ENCODE measurements around the gene SYT8. TPM values are rescaled to one million over a fixed set of nuclear protein-coding genes. Genes with fewer than 3 reads are reported as not detected.
"Not testable (repeated sequence)": the region's sequence is repeated elsewhere in the genome, so short reads cannot be mapped to it uniquely, and the experiment has no call there.

Gene SYT8
- total and polyA plus RNA-seq, 10 donors, result 0.83 TPM; not detected in 9

DNA sequence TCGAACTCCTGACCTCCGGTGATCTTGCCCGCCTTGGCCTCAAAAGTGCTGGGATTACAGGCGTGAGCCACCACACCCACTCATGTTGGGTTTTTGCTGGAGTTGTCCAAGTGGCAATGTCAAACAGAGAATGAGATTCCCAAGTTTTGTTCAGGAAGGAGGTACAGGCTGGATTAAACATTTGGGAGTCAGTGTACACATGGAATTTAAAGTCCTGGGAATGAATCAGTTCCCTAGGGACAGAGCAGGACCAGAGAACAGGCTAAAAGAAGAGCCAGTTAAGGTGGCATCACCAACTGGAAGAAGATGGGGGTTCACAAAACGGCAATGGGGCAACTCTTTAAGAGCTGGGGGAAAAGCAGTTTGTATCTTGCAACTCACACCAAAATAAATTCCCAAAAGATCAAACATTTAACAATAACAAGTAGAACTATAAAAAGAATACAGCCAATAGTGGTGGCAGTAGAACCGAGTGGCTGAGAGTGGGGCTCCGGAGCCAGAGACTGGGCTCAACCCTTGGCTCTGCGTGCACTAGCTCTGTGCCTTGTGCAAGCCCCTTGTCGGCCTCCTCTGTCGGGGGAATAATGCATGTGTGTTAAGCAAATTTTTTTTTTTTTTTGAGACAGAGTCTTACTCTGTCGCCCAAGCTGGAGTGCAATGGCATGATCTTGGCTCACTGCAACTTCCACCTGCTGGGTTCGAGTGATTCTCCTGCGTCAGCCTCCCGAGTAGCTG, 37.2 kb upstream of the SYT8 start:
- H3K36me3 ChIP-seq, result no peaks in the 10 kb centered on the region
- peaks cover 0 to 8% (median 0%) of the 10 kb centered on the region in 8 donors for H3K9me3 ChIP-seq
- peaks cover 0 to 18% (median 0%) of the 10 kb centered on the region in 7 donors for H3K27me3 ChIP-seq (replicated peaks in 1 of 7)
- H3K4me3 ChIP-seq, result no peak overlapping the region
- intact Hi-C loops (cut with DNase I; ENCODE audit: low total_unique reads), result no loop called here
- 89 to 96% (median 91%) methylated on average over 14 of the region's 14 CpGs for WGBS, 5 donors
- no peak overlapping the region for H3K27ac ChIP-seq
- H3K4me1 ChIP-seq, result peaks cover 0 to 7% (median under 1%) of the 10 kb centered on the region in 6 donors
- no peak for DNase-seq
- TF ChIP-seq POLR2A (IDR thresholded peaks at IDR 0.05) (no peak), POLR2AphosphoS5 (IDR thresholded peaks at IDR 0.05) (no peak)
- TF ChIP-seq, protein P1, sequence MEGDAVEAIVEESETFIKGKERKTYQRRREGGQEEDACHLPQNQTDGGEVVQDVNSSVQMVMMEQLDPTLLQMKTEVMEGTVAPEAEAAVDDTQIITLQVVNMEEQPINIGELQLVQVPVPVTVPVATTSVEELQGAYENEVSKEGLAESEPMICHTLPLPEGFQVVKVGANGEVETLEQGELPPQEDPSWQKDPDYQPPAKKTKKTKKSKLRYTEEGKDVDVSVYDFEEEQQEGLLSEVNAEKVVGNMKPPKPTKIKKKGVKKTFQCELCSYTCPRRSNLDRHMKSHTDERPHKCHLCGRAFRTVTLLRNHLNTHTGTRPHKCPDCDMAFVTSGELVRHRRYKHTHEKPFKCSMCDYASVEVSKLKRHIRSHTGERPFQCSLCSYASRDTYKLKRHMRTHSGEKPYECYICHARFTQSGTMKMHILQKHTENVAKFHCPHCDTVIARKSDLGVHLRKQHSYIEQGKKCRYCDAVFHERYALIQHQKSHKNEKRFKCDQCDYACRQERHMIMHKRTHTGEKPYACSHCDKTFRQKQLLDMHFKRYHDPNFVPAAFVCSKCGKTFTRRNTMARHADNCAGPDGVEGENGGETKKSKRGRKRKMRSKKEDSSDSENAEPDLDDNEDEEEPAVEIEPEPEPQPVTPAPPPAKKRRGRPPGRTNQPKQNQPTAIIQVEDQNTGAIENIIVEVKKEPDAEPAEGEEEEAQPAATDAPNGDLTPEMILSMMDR (IDR thresholded peaks at IDR 0.05 in 8 of 11, conservative IDR thresholded peaks at IDR 0.05 in 3 of 11), result no peak

DNA sequence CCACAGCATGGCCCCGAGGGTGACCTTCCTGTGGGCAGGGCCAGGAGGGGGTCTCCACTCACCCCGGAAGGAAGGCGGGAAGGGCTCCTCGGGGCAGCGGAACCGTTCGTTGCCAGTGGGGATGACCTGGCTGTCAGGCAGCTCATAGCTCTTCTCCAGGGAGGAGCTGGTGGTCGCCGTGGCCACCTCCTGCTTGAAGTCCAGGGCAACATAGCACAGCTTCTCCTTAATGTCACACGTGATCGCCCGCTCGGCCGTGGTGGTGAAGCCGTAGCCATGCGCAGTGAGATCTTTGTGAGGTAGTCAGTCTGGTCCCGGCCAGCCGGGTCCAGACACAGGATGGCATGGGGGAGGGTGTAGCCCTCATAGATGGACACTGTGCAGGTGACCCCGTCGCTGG, 31.5 kb upstream of the SYT8 start:
- intact Hi-C loops (cut with DNase I; ENCODE audit: low total_unique reads), result no loop called here
- TF ChIP-seq POLR2A (IDR thresholded peaks at IDR 0.05) (no peak), POLR2AphosphoS5 (IDR thresholded peaks at IDR 0.05) (no peak)
- TF ChIP-seq, protein P1 (IDR thresholded peaks at IDR 0.05 in 8 of 11, conservative IDR thresholded peaks at IDR 0.05 in 3 of 11), result no peak
- H3K27me3 ChIP-seq (replicated peaks in 1 of 7), result peaks cover 0 to 52% (median 0%) of the 10 kb centered on the region in 7 donors
- H3K27ac ChIP-seq, result no peak overlapping the region
- H3K4me3 ChIP-seq, result no peak overlapping the region
- 82 to 97% (median 92%) methylated on average over 16 to 20 of the region's 20 CpGs for WGBS, 5 donors
- DNase-seq, result no peak
- H3K9me3 ChIP-seq, result no peaks in the 10 kb centered on the region
- no peaks in the 10 kb centered on the region for H3K36me3 ChIP-seq
- H3K4me1 ChIP-seq, result no peaks in the 10 kb centered on the region

DNA sequence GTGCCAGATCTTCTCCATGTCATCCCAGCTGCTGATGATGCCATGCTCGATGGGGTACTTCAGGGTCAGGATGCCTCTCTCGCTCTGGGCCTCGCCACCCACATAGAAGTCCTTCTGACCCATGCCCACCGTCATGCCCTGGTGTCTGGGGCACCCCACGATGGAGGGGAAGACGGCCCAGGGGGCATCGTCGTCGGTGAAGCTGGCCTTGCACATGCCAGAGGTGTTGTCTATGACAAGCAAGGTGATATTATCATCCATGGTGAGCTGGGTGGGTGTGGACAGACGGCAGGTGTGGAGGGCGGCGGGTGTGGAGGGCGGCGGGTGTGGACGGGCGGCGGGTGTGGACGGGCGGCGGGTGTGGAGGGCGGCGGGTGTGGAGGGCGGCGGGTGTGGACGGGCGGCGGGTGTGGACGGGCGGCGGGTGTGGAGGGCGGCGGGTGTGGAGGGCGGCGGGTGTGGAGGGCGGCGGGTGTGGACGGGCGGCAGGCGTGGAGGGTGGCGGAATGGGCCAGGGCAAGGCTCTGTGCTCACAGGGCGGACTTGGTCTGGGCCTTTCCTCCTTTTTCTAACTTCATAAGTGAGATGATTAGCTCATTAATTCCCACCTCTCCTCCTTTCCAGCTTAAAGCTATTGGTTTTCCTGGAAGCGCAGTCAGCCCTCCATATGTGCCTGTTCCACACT, 30.8 kb upstream of the SYT8 start:
- peaks cover 0 to 52% (median 0%) of the 10 kb centered on the region in 7 donors for H3K27me3 ChIP-seq (replicated peaks in 1 of 7)

DNA sequence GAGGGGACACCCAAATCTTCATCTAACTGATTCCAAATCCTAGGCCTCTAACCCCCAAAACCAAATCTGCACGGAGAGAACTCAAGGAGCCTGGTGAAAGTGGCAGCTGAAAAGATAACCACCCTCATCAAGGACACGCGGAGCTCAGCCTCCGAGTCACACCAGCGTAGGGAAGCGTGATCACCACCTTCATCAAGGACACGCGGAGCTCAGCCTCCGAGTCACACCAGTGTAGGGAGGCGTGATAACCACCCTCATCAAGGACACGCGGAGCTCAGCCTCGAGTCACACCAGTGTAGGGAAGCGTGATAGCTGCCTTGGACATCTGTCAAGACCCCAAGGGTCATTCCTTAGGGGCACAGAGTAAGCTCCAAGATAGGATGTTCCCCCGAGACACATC, 29.3 kb upstream of the SYT8 start:
- H3K4me1 ChIP-seq, result peaks cover 0 to 5% (median 0%) of the 10 kb centered on the region in 6 donors
- H3K27me3 ChIP-seq (replicated peaks in 1 of 7), result peaks cover 0 to 42% (median 0%) of the 10 kb centered on the region in 7 donors
- intact Hi-C loops (cut with DNase I; ENCODE audit: low total_unique reads), result no loop called here
- no peak overlapping the region for H3K27ac ChIP-seq
- 82 to 91% (median 90%) methylated on average over 15 of the region's 15 CpGs for WGBS, 5 donors
- H3K4me3 ChIP-seq, result no peak overlapping the region
- no peaks in the 10 kb centered on the region for H3K36me3 ChIP-seq
- no peaks in the 10 kb centered on the region for H3K9me3 ChIP-seq
- no peak for TF ChIP-seq POLR2A (IDR thresholded peaks at IDR 0.05)
- no peak for TF ChIP-seq POLR2AphosphoS5 (IDR thresholded peaks at IDR 0.05)
- TF ChIP-seq, protein P1 (IDR thresholded peaks at IDR 0.05 in 8 of 11, conservative IDR thresholded peaks at IDR 0.05 in 3 of 11), result no peak
- DNase-seq, result no peak

More for the DNA sequence above, 30.8 kb upstream of the SYT8 start:
- intact Hi-C loops (cut with DNase I; ENCODE audit: low total_unique reads); DNase-seq; H3K27ac ChIP-seq; H3K4me3 ChIP-seq; H3K36me3 ChIP-seq; H3K4me1 ChIP-seq; H3K9me3 ChIP-seq: not testable (repeated sequence)
- WGBS, 5 donors, result 87 to 99% (median 91%) methylated on average over 16 to 35 of the region's 42 CpGs
